Activated CD4-positive, CD25-positive, alpha-beta regulatory T cell (primary cell): ENCODE measurements around the gene LMOD1.
A peak's percentile ranks its signal among the peaks of the same experiment; 100 is the strongest.
"Not testable (repeated sequence)": the region's sequence is repeated elsewhere in the genome, so short reads cannot be mapped to it uniquely, and the experiment has no call there.

Experiments used
- DNase-seq, 4 experiments: peaks; one replicate each; lab custom pipeline; 2025; lab: John Stamatoyannopoulos, UW

LMOD1 gene

DNA sequence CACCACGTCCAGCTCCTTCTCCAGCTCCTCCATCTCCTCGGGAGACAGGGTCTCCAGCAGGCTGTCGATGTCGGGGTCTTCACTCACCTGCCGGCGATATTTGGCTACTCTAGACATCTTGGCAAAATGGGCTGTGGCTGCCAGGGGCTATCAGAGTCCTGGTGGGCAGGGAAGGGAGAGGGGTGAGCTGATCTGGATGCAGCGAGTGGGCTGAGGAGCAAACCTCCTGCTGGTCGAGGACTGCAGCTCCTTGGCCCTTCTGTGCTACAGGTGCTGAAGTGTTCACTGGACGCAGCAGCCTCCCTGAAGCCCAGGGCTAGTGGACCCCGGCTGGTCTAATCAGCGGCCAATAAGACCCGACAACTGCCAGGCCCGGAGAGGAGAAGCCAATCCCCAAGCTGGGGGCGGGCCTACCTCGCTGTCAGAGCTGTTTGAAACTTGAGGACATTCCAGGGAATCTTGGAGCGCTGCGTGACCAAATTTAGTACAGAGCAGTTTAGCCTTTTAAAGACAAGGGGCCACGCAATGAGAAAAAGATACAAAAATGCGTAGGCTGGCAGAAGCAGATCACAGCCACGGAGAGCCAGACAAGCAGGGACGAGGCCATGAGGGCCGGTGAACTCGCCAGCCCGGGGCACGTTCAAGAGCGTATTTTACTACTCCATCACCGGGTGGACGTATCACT, at the start of gene LMOD1:
Gene LMOD1 (minus strand): TSS at position 325 of the 685 bp plus-strand sequence. CDS start 208 bp downstream, at position 117.
- DNase-seq, result no peak

DNA sequence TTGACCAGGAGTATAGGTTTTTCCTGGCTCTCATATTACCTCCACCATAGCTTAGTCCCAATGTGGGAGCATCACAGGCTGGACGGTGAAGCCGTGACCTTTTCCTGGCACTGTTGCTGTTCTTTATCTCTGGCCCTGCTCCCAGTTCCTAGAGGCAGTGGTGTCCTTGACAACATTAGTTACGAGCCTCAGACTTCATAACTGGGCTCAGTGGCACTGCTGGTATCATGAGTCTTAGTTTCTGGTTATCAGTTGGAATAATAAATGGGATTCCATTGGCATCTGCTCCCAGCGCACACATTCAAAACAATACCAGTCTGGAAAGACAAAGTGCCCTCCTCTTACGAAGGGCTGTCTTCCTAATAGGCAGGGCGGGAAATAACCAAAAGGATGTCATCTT, 44.1 kb upstream of the LMOD1 start:
- no peak for DNase-seq

DNA sequence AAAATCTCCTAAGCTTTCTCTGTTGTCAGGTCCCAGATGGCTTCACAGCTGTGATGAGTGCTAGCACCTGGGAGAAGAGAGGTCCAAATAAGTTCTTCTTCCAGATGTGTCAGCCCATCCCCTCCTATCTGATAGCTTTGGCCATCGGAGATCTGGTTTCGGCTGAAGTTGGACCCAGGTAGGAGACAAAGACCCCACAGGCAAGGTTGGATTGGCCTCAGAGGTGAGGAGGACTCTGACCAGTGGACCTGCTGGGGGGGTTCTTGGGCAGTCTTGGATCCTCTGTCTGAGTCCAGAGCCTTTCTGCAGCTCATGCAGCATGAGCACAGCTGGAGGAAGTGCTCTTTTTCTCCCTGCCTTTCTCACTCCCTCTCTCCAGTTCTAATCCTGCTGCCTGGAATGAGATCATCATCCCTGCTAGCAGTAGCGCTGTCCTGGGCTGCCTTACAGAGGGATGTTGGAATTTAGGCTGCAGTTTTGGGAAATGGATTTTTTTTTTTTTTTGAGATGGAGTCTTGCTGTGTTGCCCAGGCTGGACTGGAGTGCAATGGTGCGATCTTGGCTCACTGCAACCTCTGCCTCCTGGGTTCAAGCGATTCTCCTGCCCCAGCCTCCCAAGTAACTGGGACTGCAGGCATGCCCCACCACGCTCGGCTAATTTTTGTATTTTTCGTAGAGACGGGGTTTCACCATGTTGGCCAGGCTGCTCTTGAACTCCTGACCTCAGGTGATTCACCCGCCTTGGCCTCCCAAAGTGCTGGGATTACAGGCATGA, 43.2 kb upstream of the LMOD1 start:
- DNase-seq, result no peak

DNA sequence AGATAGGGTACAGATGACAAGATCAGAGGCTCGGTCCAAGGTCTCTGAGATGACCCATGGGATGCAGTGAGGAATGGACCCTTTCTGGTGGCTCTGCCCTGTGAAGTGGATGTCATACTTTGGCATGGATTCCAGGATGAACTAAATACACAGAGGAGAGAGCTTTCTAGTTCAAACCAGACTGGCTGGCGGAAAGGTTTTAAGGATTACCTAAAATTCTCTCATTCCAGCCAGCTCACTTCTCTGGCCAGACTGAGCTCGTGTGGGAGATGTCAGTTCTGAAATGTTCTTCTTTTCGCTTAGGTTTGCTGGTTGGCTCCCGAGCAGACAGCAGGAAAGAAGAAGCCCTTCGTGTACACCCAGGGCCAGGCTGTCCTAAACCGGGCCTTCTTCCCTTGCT, 42.3 kb upstream of the LMOD1 start:
- no peak for DNase-seq

DNA sequence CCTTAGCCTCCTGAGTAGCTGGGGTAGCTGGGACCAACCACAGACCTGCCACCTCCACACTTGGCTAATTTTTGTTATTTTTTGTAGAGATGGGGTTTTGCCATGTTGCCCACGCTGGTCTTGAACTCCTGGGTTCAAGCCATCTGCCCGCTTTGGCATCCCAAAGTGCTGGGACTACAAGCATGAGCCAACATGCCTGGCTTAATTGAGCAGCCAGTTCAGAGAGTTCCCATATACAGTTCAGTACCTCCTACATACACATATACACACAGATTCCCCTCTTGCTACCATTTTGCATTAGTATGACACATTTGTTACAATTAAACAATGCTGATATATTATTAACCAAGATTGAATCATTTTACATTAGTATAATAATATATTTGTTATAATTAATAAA, 39.0 kb upstream of the LMOD1 start:
- DNase-seq, result no peak

DNA sequence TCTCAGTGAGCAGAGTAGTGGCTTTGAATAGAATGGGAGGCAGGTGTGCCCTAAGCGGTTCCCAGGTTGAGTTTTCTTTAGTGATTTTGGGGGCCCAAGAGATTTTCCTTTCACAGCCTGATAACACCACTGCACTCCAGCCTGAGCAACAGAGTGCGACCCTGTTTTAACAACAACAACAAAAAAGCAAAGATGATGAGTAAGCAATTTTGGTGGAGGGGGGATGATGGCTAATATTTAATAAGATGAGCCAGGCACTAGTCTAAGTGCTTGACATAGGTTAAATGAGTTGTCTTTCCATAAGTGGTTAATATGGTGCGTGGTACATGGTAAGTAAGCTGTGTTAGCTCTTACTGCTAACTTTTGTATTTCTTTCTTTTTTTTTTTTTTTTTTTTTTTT, 38.1 kb upstream of the LMOD1 start:
- no peak for DNase-seq

DNA sequence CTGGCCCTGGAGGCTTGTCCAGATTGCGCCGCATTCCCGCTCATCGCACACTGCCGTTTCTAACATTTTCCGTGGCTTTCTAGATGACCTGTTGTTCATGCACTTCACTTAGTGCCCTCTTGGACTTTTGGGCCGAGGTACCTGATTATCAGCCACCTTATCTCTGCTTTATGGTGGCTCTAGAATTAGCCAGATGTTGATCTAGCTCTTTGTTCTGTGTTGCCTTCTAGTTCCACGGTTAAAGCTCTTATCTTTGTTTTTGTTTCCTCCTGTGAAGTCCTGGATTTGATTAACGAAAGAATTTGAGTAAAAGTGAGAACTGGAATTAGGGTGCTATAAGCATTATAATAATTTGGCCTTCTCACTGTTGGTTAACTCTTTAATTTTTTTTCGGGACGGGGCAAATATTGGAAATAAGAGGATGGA, 37.0 kb upstream of the LMOD1 start:
- DNase-seq, result no peak

DNA sequence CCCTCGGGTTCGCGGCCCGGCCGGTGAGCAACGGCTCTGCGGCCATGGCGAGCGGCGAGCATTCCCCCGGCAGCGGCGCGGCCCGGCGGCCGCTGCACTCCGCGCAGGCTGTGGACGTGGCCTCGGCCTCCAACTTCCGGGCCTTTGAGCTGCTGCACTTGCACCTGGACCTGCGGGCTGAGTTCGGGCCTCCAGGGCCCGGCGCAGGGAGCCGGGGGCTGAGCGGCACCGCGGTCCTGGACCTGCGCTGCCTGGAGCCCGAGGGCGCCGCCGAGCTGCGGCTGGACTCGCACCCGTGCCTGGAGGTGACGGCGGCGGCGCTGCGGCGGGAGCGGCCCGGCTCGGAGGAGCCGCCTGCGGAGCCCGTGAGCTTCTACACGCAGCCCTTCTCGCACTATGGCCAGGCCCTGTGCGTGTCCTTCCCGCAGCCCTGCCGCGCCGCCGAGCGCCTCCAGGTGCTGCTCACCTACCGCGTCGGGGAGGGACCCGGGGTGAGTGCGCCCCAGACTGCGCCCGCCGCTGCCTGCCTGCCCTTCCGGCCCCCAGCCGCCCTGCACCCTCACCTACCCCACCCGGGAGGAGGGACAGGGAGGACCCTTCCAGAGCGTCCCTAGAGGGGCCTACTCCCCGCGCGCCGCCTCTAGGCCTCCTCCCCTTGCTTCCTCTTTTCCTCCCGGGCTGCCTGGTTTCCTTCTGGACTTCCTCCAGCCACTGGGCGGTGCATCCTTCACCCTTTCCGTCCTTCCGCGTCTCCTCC, 36.5 kb upstream of the LMOD1 start, which contains the start of gene RNPEP:
Gene RNPEP (plus strand): TSS at position 26 of the 757 bp plus-strand sequence. CDS start 19 bp downstream, at position 45.
- peak; percentile 8 to 45 (median 31) for DNase-seq

DNA sequence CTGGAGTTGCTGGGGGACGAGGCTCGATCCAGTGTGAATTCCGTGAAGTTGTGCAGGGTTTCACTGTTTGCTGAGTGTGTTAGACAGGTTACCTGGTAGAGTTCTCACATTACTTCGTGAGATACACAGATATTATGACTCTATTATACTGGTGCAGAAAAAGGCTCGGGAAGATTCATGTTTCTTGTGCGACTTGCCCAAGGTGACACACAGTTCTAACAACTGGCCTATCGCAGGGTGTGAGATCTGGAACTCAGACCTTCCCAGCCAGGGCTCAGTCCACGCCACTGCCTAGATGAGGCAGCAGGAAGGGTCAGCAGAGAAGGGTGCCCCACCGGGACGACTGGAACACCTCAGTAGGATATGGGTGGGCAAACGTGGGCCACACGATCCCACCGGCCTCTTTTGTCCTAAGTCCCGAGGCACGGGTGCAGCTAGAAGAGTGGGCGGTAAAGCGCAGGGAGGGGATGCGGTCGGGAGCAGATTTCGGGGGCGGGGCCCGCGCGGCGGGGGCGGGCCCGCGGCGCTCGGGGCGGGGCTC, 35.8 kb upstream of the LMOD1 start:
- DNase-seq, result peak in 3 of 4 experiments; percentile 36 to 41 (median 38)

DNA sequence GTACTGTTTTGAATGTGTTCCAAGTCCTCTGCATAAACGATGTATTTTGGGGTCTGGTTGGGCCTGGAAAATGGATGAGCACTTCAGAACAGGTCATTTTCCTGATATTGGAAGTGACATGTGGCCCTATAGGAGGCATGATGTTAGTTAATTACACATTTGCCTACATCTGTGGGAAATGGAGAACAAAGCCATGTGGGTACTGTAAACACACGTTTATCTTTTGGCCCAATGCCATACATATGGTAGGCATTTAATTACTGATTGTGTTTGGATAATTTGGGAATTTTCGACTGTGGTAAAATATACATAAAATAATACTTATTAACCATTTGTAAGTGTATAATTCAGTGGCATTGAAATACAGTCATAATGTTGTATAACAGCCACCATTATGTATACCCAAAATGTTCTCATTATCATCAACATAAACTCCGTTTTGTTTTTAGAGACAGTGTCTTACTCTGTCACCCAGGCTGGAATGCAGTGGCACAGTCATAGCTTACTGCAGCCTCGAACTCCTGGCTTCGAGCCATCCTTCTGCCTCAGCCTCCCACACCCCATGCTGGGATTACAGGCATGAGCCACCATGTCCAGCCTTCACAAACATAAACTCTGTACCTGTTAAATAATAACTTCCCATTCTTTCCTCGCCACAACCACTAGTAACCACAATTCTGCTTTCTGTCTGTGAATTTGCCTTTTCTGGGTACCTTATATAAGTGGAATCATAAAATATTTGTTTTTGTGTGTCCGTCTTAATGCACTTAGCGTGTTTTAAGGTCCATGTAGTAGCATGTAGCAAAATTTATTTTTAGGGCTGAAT, 24.2 kb upstream of the LMOD1 start:
- DNase-seq, result no peak

DNA sequence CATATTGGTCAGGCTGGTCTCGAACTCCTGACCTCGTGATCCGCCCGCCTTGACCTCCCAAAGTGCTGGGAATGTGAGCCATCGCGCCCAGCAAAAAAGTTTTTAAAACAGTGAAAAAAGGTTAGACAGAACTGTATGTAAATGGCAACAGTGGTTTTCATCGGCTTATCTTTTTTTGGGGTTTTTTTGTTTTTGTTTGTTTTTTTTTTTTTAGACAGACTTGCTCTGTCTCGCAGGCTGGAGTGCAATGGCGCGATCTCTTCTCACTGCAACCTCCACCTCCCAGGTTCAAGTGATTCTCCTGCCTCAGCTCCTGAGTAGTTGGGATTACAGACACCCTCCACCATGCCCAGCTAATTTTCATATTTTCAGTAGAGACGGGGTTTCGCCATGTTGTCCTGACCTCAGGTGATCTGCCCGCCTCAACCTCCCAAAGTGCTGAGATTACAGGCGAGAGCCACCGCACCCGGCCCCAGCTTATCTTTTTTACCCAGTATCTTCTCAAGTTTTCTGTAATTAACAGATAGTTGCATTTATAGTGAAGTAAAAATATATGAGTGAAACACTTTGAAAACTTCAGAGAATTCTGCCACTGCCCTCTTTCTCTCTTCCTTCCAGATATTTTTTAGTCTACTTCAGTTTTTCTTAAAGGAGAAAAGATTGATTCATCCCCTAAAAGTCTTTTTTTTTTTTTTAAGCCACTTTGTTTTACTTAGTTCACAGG, 22.0 kb upstream of the LMOD1 start:
- DNase-seq, result no peak

DNA sequence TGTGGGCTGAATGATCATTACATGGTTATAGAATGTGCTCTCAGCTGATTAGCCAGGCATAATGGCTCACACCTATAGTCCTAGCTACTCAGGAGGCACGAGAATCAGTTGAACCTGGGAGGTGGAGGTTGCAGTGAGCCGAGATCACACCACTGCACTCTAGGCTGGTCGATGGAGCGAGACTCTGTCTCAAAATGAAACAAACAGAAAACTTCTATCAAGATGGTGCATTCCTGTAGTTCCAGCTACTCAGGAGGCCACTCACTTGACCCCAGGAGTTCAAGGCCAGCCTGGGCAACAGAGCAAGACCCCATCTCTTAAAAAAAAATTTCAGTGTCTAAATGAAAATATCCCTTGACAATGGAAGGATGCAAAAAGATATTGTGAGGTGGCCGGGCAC, 19.8 kb upstream of the LMOD1 start:
- DNase-seq, result no peak

DNA sequence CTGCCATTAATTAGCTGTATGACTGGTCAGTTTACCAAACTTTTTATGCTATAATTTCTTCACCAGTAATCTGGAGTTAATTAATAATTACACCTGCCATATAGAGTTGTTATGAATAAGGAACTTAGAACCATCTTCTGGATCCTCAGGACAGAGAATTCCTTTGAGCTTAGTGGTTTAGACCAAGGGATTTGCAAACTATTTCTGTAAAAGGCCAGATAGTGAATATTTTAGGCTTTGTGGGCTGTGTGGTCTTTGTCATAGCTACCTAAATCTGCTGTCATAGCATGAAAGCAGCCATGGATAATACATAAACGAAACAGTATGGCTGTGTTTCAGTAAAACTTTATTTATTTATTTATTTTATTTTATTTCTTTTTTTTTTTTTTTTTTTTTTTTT, 17.9 kb upstream of the LMOD1 start:
- no peak for DNase-seq

DNA sequence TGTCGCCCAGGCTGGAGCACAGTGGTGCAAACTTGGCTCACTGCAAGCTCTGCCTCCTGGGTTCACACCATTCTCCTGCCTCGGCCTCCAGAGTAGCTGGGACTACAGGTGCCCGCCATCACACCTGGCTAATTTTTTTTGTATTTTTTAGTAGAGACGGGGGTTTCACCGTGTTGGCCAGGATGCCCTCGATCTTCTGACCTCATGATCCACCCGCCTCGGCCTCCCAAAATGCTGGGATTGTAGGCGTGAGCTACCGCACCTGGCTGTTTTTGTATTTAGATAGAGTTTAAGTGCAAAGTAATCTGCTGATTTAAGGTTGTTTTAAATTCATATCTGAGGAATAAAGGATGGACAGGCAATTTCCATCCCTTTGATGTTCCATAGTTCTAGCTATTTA, 16.0 kb upstream of the LMOD1 start:
- DNase-seq, result not testable (repeated sequence)

DNA sequence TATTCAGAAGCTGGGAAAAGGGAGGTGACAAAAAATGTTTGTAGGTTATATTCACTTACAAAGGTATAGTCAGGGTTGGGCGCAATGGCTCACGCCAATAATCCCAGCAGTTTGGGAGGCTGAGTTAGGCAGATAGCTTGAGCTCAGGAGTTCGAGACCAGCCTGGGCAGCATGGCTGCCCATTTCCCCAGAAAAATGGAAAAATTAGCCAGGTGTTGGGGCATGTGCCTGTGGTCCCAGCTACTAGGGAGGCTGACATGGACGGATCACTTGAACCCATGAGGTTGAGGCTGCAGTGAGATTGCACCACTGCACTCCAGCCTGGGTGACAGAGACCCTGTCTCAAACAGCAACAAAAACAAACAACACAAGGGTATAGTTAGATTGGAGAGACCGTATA, 12.0 kb upstream of the LMOD1 start:
- DNase-seq, result no peak

DNA sequence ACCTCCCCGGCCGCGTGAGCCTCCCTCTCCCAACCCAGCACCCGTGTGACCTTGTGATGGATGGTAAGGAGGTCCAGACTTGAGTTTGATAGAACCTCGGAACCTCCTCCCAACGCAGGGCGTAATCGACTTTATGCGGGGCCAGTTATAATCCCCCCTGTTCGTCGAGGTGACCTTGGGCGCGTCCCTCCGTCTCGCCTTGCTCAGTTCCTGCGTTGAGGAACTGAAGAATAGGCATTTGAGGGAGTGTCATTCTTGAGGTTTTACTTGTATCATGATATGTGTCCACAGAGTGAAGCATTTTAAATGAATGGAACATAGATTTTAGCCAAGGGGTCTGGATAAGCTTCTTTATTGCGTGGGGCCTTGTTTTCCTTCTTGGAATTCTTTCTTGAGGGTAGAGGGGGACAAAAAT, 9.4 kb upstream of the LMOD1 start:
- DNase-seq, result no peak

DNA sequence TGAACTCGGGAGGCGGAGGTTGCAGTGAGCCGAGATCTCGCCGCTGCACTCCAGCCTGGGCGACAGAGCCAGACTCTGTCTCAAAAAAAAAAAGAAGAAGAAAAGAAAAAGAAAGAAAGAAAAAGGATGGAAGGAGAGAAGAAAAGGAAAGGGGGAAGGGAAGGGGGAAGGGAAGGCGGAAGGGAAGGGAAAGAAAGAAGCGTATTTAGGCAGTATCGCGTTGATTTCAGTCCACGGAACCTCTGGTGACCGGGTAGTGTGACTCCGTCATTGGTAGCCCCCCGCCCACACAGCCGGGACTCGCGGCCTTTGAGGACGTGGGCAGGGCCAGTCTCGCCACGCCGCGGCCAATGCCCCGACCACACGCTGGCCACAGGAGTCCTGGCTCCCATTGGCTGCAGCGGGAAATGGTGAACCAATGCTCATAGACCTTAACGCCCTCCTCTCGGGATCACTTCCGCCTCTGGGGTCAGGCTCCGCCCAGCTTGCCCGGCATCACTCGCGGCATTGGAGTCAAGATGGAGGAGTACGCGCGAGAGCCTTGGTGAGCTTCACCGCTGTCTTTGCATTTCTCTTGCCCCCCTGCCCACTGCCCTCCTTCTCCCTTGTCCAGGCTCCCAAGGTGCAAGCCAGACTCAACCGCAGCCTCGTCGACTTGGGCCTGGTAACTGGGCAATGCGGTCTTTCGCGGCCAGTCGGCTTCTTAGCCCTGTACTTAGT, 8.8 kb upstream of the LMOD1 start, which contains the start of gene TIMM17A:
Gene TIMM17A (plus strand): TSS at position 495 of the 720 bp plus-strand sequence. CDS start 24 bp downstream, at position 519.
- peak; percentile 81 to 86 (median 86) for DNase-seq

DNA sequence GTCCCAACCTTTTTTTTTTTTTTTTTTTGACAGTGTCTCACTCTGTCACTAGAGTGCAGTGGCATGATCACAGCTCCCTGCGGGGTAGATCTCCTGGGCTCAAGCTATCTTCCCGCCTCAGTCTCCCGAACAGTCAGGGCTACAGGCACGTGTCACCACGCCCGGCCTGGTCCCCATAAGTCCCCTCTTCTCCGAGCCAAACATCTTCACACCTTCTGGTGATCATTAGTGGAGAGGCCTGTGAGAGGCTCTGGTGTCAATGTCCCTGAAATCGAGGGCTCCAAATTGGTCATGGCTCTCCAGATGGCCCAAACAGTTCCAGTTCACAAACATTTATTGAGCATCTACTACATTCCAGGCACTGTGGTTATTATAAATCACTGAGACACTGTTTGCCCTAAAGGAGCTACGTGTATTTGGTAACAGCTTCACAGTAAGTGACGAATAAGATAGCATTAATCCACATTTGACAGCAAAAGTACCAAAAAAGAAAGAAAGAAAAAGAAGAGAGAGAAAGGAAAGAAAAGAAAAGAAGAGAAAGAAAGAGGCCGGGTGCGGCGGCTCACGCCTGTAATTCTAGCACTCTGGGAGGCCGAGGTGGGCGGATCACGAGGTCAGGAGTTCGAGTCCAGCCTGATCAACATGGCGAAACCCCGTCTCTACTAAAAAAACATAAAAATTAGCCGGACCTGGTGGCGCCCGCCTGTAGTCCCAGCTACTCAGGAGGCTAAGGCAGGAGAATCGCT, 8.1 kb upstream of the LMOD1 start:
- no peak for DNase-seq

DNA sequence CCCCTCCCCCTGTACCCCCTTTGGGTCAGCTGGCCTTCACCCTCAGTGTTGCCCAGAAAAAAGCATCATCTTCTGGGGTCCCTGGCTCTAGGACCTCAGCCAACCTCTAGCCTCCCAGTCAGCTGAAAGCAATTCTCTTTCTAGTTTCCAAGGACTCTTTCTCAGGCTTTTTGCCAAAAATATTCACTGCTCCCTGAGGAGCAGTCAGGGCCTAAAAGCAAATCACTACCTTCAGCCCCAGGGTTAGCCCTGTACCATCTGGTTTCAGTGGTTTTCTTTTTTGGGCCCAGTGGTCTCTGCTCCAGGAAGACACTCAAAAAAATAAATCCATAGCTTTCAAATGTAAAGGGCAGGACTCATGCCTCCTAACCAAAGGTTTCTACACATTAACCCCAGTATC, 3.1 kb upstream of the LMOD1 start:
- DNase-seq, result no peak
